ENCODE data around the gene LONP2. TPM values are rescaled to one million over a fixed set of nuclear protein-coding genes. Genes with fewer than 3 reads are reported as not detected.
"Not testable (repeated sequence)": the region's sequence is repeated elsewhere in the genome, so short reads cannot be mapped to it uniquely, and the experiment has no call there.

Gene LONP2
- total and polyA plus RNA-seq, 9 donors, result 30.0 to 101 (median 75.7) TPM

DNA sequence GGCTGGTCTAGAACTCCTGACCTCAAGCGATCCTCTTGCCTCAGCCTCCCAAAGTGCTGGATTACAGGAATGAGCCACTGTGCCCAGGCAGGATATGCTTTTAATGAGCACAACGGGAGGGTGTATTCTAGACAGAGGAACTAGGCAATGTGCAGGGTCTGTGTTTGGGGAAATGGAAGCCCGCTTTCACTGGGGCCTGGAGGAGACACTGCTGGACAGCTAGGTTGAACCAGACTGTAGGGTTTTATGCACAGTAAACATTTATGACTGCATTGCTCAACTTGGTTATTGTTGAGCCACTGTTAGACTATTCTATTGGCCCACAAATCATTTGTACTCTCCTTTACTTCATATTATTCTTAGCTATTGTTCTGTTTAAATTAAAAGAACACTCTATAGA lies 151.3 kb downstream of the LONP2 start:
- Histone ChIP-seq H3K27ac (no peak overlapping the region), H3K27me3 (no peaks in the 10 kb centered on the region), H3K36me3 (no peaks in the 10 kb centered on the region), H3K9me3 (no peaks in the 10 kb centered on the region), H3K4me1 (ENCODE audit: insufficient read depth) (no peaks in the 10 kb centered on the region), H3K4me3 (no peak overlapping the region)
- no peak for DNase-seq
- TF ChIP-seq, protein P1, sequence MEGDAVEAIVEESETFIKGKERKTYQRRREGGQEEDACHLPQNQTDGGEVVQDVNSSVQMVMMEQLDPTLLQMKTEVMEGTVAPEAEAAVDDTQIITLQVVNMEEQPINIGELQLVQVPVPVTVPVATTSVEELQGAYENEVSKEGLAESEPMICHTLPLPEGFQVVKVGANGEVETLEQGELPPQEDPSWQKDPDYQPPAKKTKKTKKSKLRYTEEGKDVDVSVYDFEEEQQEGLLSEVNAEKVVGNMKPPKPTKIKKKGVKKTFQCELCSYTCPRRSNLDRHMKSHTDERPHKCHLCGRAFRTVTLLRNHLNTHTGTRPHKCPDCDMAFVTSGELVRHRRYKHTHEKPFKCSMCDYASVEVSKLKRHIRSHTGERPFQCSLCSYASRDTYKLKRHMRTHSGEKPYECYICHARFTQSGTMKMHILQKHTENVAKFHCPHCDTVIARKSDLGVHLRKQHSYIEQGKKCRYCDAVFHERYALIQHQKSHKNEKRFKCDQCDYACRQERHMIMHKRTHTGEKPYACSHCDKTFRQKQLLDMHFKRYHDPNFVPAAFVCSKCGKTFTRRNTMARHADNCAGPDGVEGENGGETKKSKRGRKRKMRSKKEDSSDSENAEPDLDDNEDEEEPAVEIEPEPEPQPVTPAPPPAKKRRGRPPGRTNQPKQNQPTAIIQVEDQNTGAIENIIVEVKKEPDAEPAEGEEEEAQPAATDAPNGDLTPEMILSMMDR (IDR thresholded peaks at IDR 0.05), result no peak
- TF ChIP-seq POLR2A (IDR thresholded peaks at IDR 0.05) (no peak), EP300 (IDR thresholded peaks at IDR 0.05) (no peak)
- WGBS, 3 donors, result 89% methylated on average over 3 of the region's 3 CpGs
- intact Hi-C loops (cut with DNase I), result no loop called here

DNA sequence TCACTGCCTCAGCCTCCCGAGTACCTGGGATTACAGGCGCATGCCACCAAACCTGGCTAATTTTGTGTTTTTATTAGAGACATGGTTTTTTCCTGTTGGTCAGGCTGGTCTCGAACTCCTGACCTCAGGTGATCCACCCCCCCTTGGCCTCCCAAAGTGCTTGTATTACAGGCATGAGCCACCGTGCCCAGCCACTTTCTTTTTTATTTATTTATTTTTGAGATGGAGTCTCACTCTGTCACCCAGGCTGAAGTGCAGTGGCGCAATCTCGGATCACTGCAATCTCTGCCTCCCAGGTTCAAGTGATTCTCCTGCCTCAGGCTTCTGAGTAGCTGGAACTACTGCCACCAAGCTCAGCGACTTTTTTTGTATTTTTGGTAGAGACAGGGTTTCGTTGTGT lies 158.4 kb downstream of the LONP2 start:
- H3K27ac ChIP-seq; H3K27me3 ChIP-seq; H3K4me3 ChIP-seq; H3K4me1 ChIP-seq (ENCODE audit: insufficient read depth); H3K9me3 ChIP-seq; DNase-seq; H3K36me3 ChIP-seq; intact Hi-C loops (cut with DNase I): not testable (repeated sequence)
- WGBS, 3 donors, result 86 to 94% (median 91%) methylated on average over 8 of the region's 8 CpGs

DNA sequence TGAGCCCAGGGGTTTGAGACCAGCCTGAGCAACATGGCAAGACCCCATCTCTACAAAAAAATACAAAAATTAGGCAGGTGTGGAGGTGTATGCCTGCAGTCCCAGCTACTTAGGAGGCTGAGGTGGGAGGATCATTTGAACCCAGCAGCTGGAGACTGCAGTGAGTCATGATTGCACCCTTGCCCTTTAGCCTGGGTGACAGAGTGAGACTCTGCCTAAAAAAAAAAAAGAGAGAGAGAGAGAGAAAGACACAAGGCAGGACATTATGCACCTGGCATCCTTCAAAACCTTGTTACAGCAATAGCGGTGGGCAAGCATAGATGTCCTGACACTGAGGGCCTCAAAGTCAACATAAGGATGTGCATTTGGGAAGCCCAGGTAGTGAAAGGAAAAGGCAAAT lies 161.1 kb downstream of the LONP2 start:
- Histone ChIP-seq H3K9me3 (no peaks in the 10 kb centered on the region), H3K36me3 (no peaks in the 10 kb centered on the region), H3K4me3 (no peak overlapping the region), H3K27me3 (no peaks in the 10 kb centered on the region), H3K27ac (no peak overlapping the region), H3K4me1 (ENCODE audit: insufficient read depth) (peaks cover 7% of the 10 kb centered on the region)
- TF ChIP-seq, protein P1 (IDR thresholded peaks at IDR 0.05), result no peak
- TF ChIP-seq EP300 (IDR thresholded peaks at IDR 0.05), result no peak
- no peak for TF ChIP-seq POLR2A (IDR thresholded peaks at IDR 0.05)
- intact Hi-C loops (cut with DNase I), result no loop called here
- DNase-seq, result no peak
- 85 to 92% (median 85%) methylated on average over 1 of the region's 1 CpG for WGBS, 3 donors

DNA sequence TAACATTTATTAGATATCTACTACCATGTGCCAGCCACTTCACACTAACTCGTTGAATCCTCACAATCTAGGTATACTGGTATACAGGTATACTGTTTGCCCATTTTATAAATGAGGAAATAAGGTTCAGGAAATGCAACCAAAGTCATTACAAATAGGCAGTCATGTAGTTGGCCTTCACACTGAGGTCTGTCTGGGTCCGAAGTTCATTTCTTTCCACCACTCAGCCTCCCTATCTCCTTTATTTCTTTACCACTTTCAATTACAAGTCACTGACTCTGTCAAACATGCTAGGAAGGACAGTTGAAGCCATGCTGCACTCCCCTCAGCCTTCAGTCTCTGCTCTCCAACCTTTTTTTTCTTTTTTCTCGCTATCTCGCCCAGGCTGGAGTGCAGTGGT lies 161.8 kb downstream of the LONP2 start:
- 66 to 76% (median 70%) methylated on average over 4 of the region's 4 CpGs for WGBS, 3 donors
- H3K36me3 ChIP-seq, result no peaks in the 10 kb centered on the region
- peaks cover 10% of the 10 kb centered on the region for H3K4me1 ChIP-seq (ENCODE audit: insufficient read depth)
- intact Hi-C loops (cut with DNase I), result no loop called here
- H3K9me3 ChIP-seq, result no peaks in the 10 kb centered on the region
- H3K27ac ChIP-seq, result no peak overlapping the region
- no peak overlapping the region for H3K4me3 ChIP-seq
- no peak for DNase-seq
- no peak for TF ChIP-seq POLR2A (IDR thresholded peaks at IDR 0.05)
- TF ChIP-seq, protein P1 (IDR thresholded peaks at IDR 0.05), result no peak
- no peak for TF ChIP-seq EP300 (IDR thresholded peaks at IDR 0.05)
- no peaks in the 10 kb centered on the region for H3K27me3 ChIP-seq

Other genes with a start within 250 kb of the LONP2 start
- gene ABCC12, start 88.3 kb upstream of the LONP2 start, total RNA-seq, result under 1 TPM in 1 of 7 donors, not detected in 6; 0.10 TPM
- under 1 TPM; 0.08 to 0.12 TPM for gene ABCC12, start 88.3 kb upstream of the LONP2 start, polyA plus RNA-seq
- 1 to 10 TPM in 1 of 7 donors, under 1 TPM in 3, not detected in 3; 0.11 to 5.2 (median 0.54) TPM for gene ABCC11, start 3.2 kb downstream of the LONP2 start, total RNA-seq
- under 1 TPM; 0.07 to 0.32 TPM for gene ABCC11, start 3.2 kb downstream of the LONP2 start, polyA plus RNA-seq
- gene SIAH1, start 141.1 kb downstream of the LONP2 start, total RNA-seq, result 10 to 100 TPM; 24.3 to 36.4 (median 28.6) TPM
- gene SIAH1, start 141.1 kb downstream of the LONP2 start, polyA plus RNA-seq, result 10 to 100 TPM; 24.6 to 26.5 TPM